ENCODE data around the gene ANGEL2.
"Not testable (repeated sequence)": the region's sequence is repeated elsewhere in the genome, so short reads cannot be mapped to it uniquely, and the experiment has no call there.

Gene ANGEL2

GRCh38 chr1:213017447-213018273 lies 2.0 kb upstream of the ANGEL2 start:
- no peak for DNase-seq (ENCODE audit: low read depth, low spot score)

- DNase-seq (ENCODE audit: low read depth, low spot score): no peak
Observed at GRCh38 chr1:213014642-213015041, 1.0 kb downstream of the ANGEL2 start.

- DNase-seq (ENCODE audit: low read depth, low spot score): no peak
Observed at GRCh38 chr1:213008564-213008963, 7.1 kb downstream of the ANGEL2 start.

- DNase-seq (ENCODE audit: low read depth, low spot score): no peak
Observed at GRCh38 chr1:213003256-213003655, 12.4 kb downstream of the ANGEL2 start.

GRCh38 chr1:212994926-212995325 lies 20.7 kb downstream of the ANGEL2 start:
- no peak for DNase-seq (ENCODE audit: low read depth, low spot score)

GRCh38 chr1:212993960-212994359 lies 21.7 kb downstream of the ANGEL2 start:
- DNase-seq (ENCODE audit: low read depth, low spot score): not testable (repeated sequence)

GRCh38 chr1:212990276-212990675 lies 25.4 kb downstream of the ANGEL2 start:
- no peak for DNase-seq (ENCODE audit: low read depth, low spot score)

GRCh38 chr1:212987702-212988322 lies 27.9 kb downstream of the ANGEL2 start:
- DNase-seq (ENCODE audit: low read depth, low spot score): no peak

GRCh38 chr1:212986551-212986950 lies 29.1 kb downstream of the ANGEL2 start:
- DNase-seq (ENCODE audit: low read depth, low spot score): no peak

- no peak for DNase-seq (ENCODE audit: low read depth, low spot score)
Observed at GRCh38 chr1:212984522-212985291, 31.0 kb downstream of the ANGEL2 start.

- no peak for DNase-seq (ENCODE audit: low read depth, low spot score)
Observed at GRCh38 chr1:212983482-212983881, 32.2 kb downstream of the ANGEL2 start.

- DNase-seq (ENCODE audit: low read depth, low spot score): no peak
Observed at GRCh38 chr1:212982430-212983152, 33.1 kb downstream of the ANGEL2 start.

- DNase-seq (ENCODE audit: low read depth, low spot score): no peak
Observed at GRCh38 chr1:212981571-212982328, 33.9 kb downstream of the ANGEL2 start.

- peak; percentile 81 for DNase-seq (ENCODE audit: low read depth, low spot score)
Observed at GRCh38 chr1:212981025-212981495, 34.6 kb downstream of the ANGEL2 start.

- no peak for DNase-seq (ENCODE audit: low read depth, low spot score)
Observed at GRCh38 chr1:212980123-212980785, 35.4 kb downstream of the ANGEL2 start.

- DNase-seq (ENCODE audit: low read depth, low spot score): no peak
Observed at GRCh38 chr1:212979340-212980122, 36.1 kb downstream of the ANGEL2 start.

GRCh38 chr1:212977781-212978645 lies 37.7 kb downstream of the ANGEL2 start:
- no peak for DNase-seq (ENCODE audit: low read depth, low spot score)

GRCh38 chr1:212976586-212976985 lies 39.1 kb downstream of the ANGEL2 start:
- no peak for DNase-seq (ENCODE audit: low read depth, low spot score)

Data from ELF-1 (cell line).